Measurements from ENCODE around the gene PCDHB10.
"Not testable (repeated sequence)": the region's sequence is repeated elsewhere in the genome, so short reads cannot be mapped to it uniquely, and the experiment has no call there.

- TF ChIP-seq SP1 (IDR thresholded peaks at IDR 0.05; ENCODE audit: low read depth); MAX (IDR thresholded peaks at IDR 0.05); EGR1 (IDR thresholded peaks at IDR 0.05; ENCODE audit: low read depth): not testable (repeated sequence)
These were observed 21.6 kb downstream of the PCDHB10 start, which contains the start of gene PCDHB13 for GRCh38 chr5:141213656-141214339.

All from HCT116 (cell line).